Measurements from ENCODE around the gene PIGX. TPM values are rescaled to one million over a fixed set of nuclear protein-coding genes. Genes with fewer than 3 reads are reported as not detected.

PIGX gene
- total RNA-seq, 4 donors from 2014 or later, result 20.0 to 26.0 (median 22.7) TPM

- TF ChIP-seq CTCF (IDR thresholded peaks at IDR 0.05; ENCODE audit: low read depth), result no peak
These were observed 59.9 kb downstream of the PIGX start for GRCh38 chr3:196772102-196772501.

GRCh38 chr3:196772897-196773296 lies 60.7 kb downstream of the PIGX start:
- TF ChIP-seq CTCF (IDR thresholded peaks at IDR 0.05; ENCODE audit: low read depth), result no peak

GRCh38 chr3:196774191-196774820 lies 62.1 kb downstream of the PIGX start:
- TF ChIP-seq CTCF (IDR thresholded peaks at IDR 0.05; ENCODE audit: low read depth), result no peak

- TF ChIP-seq CTCF (IDR thresholded peaks at IDR 0.05; ENCODE audit: low read depth), result no peak
These were observed 62.8 kb downstream of the PIGX start for GRCh38 chr3:196774848-196775422.

- TF ChIP-seq CTCF (IDR thresholded peaks at IDR 0.05; ENCODE audit: low read depth), result no peak
These were observed 63.8 kb downstream of the PIGX start for GRCh38 chr3:196775938-196776337.

GRCh38 chr3:196777836-196778235 lies 65.7 kb downstream of the PIGX start:
- TF ChIP-seq CTCF (IDR thresholded peaks at IDR 0.05; ENCODE audit: low read depth), result no peak

- TF ChIP-seq CTCF (IDR thresholded peaks at IDR 0.05; ENCODE audit: low read depth), result no peak
These were observed 66.6 kb downstream of the PIGX start for GRCh38 chr3:196778755-196779154.

All from subcutaneous adipose tissue (tissue), 4 donors.